ENCODE measurements around the gene IMMP2L. TPM values are rescaled to one million over a fixed set of nuclear protein-coding genes. Genes with fewer than 3 reads are reported as not detected.
A peak's percentile ranks its signal among the peaks of the same experiment; 100 is the strongest.

IMMP2L gene
- total and polyA plus RNA-seq, 2 of the 13 experiments (the other 11 are each of a cell fraction or from before 2014, with no cell fraction given) = 7.8 to 16.9 TPM

- TF ChIP-seq ZNF143 (CRISPR knock-in tag; IDR thresholded peaks at IDR 0.05) (no peak), RFX1 (IDR thresholded peaks at IDR 0.05) (no peak), THRA (CRISPR knock-in tag; IDR thresholded peaks at IDR 0.05; ENCODE audit: borderline replicate concordance) (no peak; the same call in 1 of the 2 replicates), KIAA2018 (CRISPR knock-in tag; IDR thresholded peaks at IDR 0.05; ENCODE audit: borderline replicate concordance) (no peak), ZNF790 (CRISPR knock-in tag; IDR thresholded peaks at IDR 0.05; ENCODE audit: borderline replicate concordance) (no peak), NFKB2 (CRISPR knock-in tag; IDR thresholded peaks at IDR 0.05; ENCODE audit: borderline replicate concordance) (peak; percentile 79; the same call in 1 of the 2 replicates), ZNF251 (CRISPR knock-in tag; IDR thresholded peaks at IDR 0.05) (no peak), DBP (CRISPR knock-in tag; IDR thresholded peaks at IDR 0.05; ENCODE audit: not compliant biosample characterization) (peak; percentile 54)
- TF ChIP-seq, protein P1, sequence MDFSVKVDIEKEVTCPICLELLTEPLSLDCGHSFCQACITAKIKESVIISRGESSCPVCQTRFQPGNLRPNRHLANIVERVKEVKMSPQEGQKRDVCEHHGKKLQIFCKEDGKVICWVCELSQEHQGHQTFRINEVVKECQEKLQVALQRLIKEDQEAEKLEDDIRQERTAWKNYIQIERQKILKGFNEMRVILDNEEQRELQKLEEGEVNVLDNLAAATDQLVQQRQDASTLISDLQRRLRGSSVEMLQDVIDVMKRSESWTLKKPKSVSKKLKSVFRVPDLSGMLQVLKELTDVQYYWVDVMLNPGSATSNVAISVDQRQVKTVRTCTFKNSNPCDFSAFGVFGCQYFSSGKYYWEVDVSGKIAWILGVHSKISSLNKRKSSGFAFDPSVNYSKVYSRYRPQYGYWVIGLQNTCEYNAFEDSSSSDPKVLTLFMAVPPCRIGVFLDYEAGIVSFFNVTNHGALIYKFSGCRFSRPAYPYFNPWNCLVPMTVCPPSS (IDR thresholded peaks at IDR 0.05) = no peak
Measured at GRCh38 chr7:111561904-111562732, at the start of gene IMMP2L (continued).

All from HepG2 (cell line).